ELF-1 (cell line): ENCODE measurements around the gene GPR143.
A peak's percentile ranks its signal among the peaks of the same experiment; 100 is the strongest.
"Not testable (repeated sequence)": the region's sequence is repeated elsewhere in the genome, so short reads cannot be mapped to it uniquely, and the experiment has no call there.

Experiments
- DNase-seq: peaks from one replicate; pipeline ENCODE4 v3.0.0-alpha.2; 2016; ENCODE audit warnings: low read depth, low spot score

The GPR143 gene

GRCh38 chrX:9768321-9768839 lies 2.7 kb upstream of the GPR143 start:
- not testable (repeated sequence) for DNase-seq

- no peak for DNase-seq
Measured at GRCh38 chrX:9767375-9767774, 1.7 kb upstream of the GPR143 start.

- peak; percentile 70 for DNase-seq
Measured at GRCh38 chrX:9765072-9765736, 443 bp downstream of the GPR143 start.

- no peak for DNase-seq
Measured at GRCh38 chrX:9759337-9759736, 6.3 kb downstream of the GPR143 start.

- DNase-seq, result no peak
Measured at GRCh38 chrX:9758021-9758638, 7.5 kb downstream of the GPR143 start.

GRCh38 chrX:9757366-9757765 lies 8.3 kb downstream of the GPR143 start:
- no peak for DNase-seq

- DNase-seq, result no peak
Measured at GRCh38 chrX:9749146-9749692, 16.4 kb downstream of the GPR143 start.

GRCh38 chrX:9747644-9748043 lies 18.0 kb downstream of the GPR143 start:
- DNase-seq, result no peak

- DNase-seq, result peak; percentile 30
Measured at GRCh38 chrX:9746148-9746888, 19.3 kb downstream of the GPR143 start.

GRCh38 chrX:9745417-9746115 lies 20.1 kb downstream of the GPR143 start:
- peak; percentile 47 for DNase-seq

GRCh38 chrX:9739130-9739529 lies 26.5 kb downstream of the GPR143 start:
- no peak for DNase-seq

GRCh38 chrX:9738151-9738550 lies 27.5 kb downstream of the GPR143 start:
- no peak for DNase-seq

GRCh38 chrX:9737363-9737762 lies 28.3 kb downstream of the GPR143 start:
- DNase-seq, result no peak

GRCh38 chrX:9730752-9731151 lies 34.9 kb downstream of the GPR143 start:
- no peak for DNase-seq

- no peak for DNase-seq
Measured at GRCh38 chrX:9730078-9730477, 35.6 kb downstream of the GPR143 start.

GRCh38 chrX:9729171-9729885 lies 36.3 kb downstream of the GPR143 start:
- no peak for DNase-seq

GRCh38 chrX:9728261-9728660 lies 37.4 kb downstream of the GPR143 start:
- DNase-seq, result no peak

GRCh38 chrX:9724711-9725110 lies 40.9 kb downstream of the GPR143 start:
- DNase-seq, result no peak

- DNase-seq, result no peak
Measured at GRCh38 chrX:9717376-9717775, 48.3 kb downstream of the GPR143 start.

GRCh38 chrX:9710332-9710731 lies 55.3 kb downstream of the GPR143 start:
- DNase-seq, result no peak

- peak; percentile 93 for DNase-seq
Measured at GRCh38 chrX:9708923-9709553, 56.6 kb downstream of the GPR143 start.
